ENCODE data around the gene TRIM21.

TRIM21 gene

GRCh38 chr11:4393209-4393857 lies at the start of gene TRIM21:
Gene TRIM21 (minus strand): TSS chr11:4393702. CDS start chr11:4390409, 3,293 bp downstream.
- peak within 1 kb of the TSS; percentile 96 for H3K4me3 ChIP-seq (ENCODE audit: low read length)
- TF ChIP-seq CTCF (IDR thresholded peaks at IDR 0.05; ENCODE audit: insufficient read depth, low read depth, low read length, missing control alignments) = no peak
- DNase-seq (ENCODE audit: low read depth) = peak; percentile 87

- DNase-seq (ENCODE audit: low read depth) = no peak
Observed at GRCh38 chr11:4441515-4441914, 48.0 kb upstream of the TRIM21 start.

GRCh38 chr11:4436411-4436810 lies 42.9 kb upstream of the TRIM21 start:
- no peak for TF ChIP-seq CTCF (IDR thresholded peaks at IDR 0.05; ENCODE audit: insufficient read depth, low read depth, low read length, missing control alignments)
- no peak for DNase-seq (ENCODE audit: low read depth)
- no peak overlapping the region for H3K4me3 ChIP-seq (ENCODE audit: low read length)

More at GRCh38 chr11:4441515-4441914, 48.0 kb upstream of the TRIM21 start:
- TF ChIP-seq CTCF (IDR thresholded peaks at IDR 0.05; ENCODE audit: insufficient read depth, low read depth, low read length, missing control alignments) = no peak
- H3K4me3 ChIP-seq (ENCODE audit: low read length) = no peak overlapping the region

- no peak overlapping the region for H3K4me3 ChIP-seq (ENCODE audit: low read length)
- DNase-seq (ENCODE audit: low read depth) = peak; percentile 52
- no peak for TF ChIP-seq CTCF (IDR thresholded peaks at IDR 0.05; ENCODE audit: insufficient read depth, low read depth, low read length, missing control alignments)
Observed at GRCh38 chr11:4433856-4434255, 40.4 kb upstream of the TRIM21 start.

- TF ChIP-seq CTCF (IDR thresholded peaks at IDR 0.05; ENCODE audit: insufficient read depth, low read depth, low read length, missing control alignments) = no peak
- no peak for DNase-seq (ENCODE audit: low read depth)
- no peak overlapping the region for H3K4me3 ChIP-seq (ENCODE audit: low read length)
Observed at GRCh38 chr11:4430051-4430450, 36.5 kb upstream of the TRIM21 start.

- no peak for DNase-seq (ENCODE audit: low read depth)
- no peak overlapping the region for H3K4me3 ChIP-seq (ENCODE audit: low read length)
- no peak for TF ChIP-seq CTCF (IDR thresholded peaks at IDR 0.05; ENCODE audit: insufficient read depth, low read depth, low read length, missing control alignments)
Observed at GRCh38 chr11:4418403-4418802, 24.9 kb upstream of the TRIM21 start.

- no peak for DNase-seq (ENCODE audit: low read depth)
- no peak for TF ChIP-seq CTCF (IDR thresholded peaks at IDR 0.05; ENCODE audit: insufficient read depth, low read depth, low read length, missing control alignments)
- no peak overlapping the region for H3K4me3 ChIP-seq (ENCODE audit: low read length)
Observed at GRCh38 chr11:4416816-4417215, 23.3 kb upstream of the TRIM21 start.

Data from epithelial cell of esophagus (primary cell).